ENCODE measurements around the gene CD3D.
A peak's percentile ranks its signal among the peaks of the same experiment; 100 is the strongest.

The CD3D gene

DNA sequence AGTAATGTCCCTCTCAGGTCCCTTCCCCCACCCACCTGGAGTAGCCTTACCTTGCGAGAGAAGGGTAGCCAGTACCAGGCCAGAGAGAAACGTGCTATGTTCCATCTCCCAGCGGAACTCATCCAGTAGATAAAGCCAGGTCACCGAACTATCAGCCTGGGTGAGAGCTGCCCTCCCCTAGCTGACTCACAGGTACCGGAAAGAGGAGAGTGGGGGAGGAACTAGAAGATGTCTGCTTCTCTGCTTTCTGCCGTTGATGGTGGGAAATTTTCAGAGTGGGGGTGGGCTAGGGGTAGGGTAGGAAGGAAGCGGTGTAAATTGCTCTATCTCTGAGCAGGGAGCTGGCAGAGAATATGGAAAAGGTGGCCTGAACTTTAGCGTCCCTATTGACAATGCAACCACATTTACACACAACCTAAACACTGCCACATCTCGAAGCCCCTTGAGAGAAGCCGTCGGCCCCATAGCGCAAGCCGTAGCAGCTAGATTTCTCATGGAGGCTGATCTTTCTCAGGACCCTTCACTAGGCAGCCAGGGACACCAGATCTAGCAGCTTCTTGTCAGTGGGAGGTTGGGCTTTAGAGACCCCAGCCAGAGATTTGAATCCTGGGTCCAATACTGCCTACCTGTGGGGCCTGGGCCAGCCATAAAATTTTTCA, at the start of gene CD3D:
Gene CD3D (minus strand): TSS at position 203 of the 659 bp plus-strand sequence. CDS start 98 bp downstream, at position 105.
- no peak for DNase-seq (ENCODE audit: low read depth, low spot score)

DNA sequence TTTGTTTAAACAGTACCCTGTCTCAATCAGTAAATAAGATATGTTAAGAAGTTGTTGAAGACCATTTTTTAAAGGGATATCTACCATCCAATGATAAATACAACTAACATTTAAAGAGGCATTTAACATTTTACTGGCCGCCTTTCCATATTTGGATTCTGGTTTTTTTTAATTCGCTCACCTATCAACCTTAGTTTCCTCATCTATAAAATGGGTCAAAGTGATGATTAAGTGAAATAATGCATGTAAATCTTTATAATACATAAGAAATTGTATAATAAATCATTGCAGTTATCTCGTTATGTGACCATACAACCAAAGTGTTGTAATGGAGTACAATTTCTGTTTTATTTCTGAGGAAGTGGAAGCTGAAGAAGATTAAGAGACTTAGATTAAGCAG, 41.2 kb upstream of the CD3D start:
- no peak for DNase-seq (ENCODE audit: low read depth, low spot score)

DNA sequence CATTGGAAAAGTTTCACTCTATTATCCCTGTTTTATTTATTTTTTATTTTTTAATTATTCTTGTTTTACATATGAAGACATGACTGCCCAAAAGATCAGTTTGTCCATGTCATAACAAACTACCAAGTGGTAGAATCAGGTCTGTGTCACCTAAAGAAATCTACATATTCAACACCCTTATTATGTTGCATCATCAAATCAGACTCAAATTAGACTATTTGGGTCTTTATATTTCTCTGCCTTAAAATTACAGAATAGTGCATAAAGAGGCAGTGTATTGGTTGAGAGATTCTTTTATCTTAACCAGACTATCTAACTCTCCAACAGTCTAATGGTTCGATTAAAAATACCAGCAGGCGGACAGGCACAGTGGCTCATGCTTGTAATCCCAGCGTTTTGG, 40.4 kb upstream of the CD3D start:
- no peak for DNase-seq (ENCODE audit: low read depth, low spot score)

DNA sequence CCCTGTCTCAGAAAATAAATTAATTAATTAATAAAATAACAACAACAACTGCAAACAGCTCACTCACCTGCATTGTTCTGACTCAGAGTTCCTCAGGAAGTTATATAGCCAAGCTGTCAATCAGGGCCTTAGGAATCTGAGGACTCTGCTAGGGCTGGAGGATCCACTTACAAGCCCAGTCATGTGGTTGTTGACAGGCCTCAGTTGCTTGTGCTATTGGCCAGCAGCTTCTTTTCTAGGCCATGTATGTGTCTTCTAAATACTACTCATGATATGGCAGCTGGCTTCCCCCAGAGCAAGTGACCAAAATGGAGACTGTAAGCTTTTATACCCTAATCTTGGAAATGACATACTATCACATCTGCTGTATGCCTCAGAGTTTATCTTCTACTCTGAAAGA, 38.1 kb upstream of the CD3D start:
- DNase-seq (ENCODE audit: low read depth, low spot score) = no peak

DNA sequence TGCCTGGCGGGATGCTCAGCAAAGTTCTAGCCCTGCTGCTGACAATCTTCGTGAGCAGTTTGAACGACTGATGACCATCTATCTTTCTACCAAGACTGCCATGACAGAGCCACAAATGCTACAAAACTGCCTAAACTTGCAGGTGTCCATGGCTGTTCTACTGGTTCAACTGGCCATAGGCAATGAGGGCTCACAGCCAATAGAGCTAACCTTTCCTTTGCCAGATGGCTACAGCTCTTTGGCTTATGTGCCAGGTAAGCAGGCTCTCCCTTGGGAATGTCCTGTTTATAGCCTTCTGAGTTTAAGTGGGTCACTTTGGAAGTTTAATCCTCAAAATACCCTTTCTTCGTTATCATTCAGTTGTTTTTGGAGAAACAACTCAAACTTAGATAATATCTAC, 37.0 kb upstream of the CD3D start:
- DNase-seq (ENCODE audit: low read depth, low spot score) = no peak

DNA sequence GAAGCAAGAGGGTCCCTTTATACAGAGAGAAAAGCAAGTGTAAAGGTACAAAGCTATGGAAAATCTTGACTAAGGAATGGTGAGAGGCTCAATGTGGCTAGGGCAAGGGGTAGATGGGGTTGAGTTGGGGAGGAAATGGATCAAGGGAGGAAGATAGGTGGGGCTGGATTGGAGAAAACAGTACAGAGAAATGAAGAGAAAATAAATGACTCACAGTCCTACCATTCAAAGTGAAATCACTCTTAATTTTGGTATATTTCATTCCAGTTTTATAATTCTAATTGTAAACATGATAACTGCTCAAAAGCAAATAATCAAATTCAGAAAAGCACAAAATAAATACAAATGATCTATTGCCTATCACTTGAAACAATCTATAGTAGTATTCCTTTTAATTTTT, 33.5 kb upstream of the CD3D start:
- no peak for DNase-seq (ENCODE audit: low read depth, low spot score)

DNA sequence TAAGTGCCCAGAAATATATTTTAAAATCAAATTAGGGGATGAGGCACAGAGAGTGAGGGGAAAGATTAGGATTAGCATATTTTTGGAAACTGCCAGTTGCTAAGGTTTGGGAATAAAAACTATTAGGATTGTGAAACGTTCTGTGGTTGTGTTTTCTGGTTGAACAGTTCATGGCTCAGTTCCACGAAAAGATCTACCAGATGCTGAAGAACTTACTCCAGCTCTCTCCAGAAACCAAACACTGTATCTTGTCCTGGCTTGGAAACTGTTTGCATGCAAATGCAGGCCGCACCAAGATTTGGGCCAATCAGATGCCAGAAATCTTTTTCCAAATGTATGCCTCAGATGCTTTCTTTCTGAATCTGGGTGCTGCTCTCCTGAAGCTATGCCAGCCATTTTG, 32.2 kb upstream of the CD3D start:
- no peak for DNase-seq (ENCODE audit: low read depth, low spot score)

DNA sequence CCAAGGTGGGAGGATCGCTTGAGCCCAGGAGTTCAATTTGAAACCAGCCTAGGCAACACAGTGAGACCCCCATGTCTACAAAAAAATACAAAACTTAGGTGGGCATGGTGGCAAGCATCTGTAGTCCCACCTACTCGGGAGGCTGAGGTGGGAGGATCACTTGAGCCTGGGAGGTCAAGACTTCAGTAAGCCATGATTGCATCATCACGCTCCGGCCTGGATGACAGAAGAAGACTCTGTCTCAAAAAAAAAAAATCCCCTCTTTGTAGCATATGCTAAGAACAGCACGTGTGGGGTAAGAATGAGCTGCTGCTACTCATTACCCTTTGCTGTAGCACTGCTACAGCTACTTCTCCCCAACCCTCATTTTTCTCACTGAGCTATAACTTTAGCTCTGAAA, 31.4 kb upstream of the CD3D start:
- DNase-seq (ENCODE audit: low read depth, low spot score) = no peak

DNA sequence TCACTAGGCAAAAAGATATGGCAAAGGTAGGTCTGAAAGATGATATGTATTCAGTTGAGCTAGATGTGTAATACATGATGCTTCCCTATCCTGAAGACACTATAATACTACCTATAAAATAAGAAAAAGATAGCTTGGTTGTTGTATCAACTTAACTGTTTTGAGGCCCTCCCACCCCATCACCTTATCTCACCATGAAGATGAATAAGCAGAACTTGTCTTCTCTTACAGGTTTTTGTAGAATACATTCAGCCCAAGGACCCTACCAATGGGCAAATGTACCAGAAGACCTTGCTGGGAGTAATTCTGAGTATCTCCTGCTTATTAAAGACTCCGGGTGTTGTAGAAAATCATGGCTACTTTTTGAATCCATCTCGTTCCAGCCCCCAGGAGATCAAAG, 30.8 kb upstream of the CD3D start:
- no peak for DNase-seq (ENCODE audit: low read depth, low spot score)

DNA sequence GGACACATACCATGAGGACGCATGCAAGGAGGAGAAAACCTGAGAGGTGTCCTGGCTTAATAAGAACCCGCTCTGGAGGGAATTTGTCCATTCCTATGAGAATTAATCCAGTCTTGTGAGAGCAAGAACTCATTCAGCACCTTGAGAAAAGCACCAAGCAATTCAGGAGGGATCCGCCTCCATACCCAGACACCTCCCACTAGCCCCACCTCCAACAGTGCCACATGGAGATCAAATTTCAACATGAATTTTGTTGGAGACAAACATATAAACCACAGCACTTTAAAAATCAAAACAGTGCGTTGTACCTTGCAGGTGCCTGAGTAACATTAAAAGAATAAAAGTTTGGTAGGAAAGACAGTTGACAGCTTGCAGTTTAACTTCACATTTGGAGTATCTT, 28.3 kb upstream of the CD3D start:
- DNase-seq (ENCODE audit: low read depth, low spot score) = no peak

DNA sequence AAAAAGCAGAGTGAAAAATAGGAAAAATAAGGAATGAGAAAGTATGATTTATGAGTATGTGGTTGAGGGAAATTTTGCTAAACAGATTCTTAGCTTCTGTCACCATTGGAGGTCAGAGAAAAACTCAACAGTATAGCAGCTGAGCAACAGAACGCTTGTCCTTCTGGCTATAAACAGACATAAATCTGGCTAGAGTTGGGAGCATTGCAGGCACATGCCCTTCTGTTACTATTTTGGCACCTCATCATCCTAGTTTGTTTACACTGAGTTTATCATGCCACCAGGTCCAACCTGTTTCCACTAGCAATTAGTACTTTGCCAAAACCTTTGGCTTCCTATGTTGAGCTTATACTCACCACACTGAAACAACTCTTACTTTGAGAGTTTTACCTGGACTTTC, 23.8 kb upstream of the CD3D start:
- no peak for DNase-seq (ENCODE audit: low read depth, low spot score)

DNA sequence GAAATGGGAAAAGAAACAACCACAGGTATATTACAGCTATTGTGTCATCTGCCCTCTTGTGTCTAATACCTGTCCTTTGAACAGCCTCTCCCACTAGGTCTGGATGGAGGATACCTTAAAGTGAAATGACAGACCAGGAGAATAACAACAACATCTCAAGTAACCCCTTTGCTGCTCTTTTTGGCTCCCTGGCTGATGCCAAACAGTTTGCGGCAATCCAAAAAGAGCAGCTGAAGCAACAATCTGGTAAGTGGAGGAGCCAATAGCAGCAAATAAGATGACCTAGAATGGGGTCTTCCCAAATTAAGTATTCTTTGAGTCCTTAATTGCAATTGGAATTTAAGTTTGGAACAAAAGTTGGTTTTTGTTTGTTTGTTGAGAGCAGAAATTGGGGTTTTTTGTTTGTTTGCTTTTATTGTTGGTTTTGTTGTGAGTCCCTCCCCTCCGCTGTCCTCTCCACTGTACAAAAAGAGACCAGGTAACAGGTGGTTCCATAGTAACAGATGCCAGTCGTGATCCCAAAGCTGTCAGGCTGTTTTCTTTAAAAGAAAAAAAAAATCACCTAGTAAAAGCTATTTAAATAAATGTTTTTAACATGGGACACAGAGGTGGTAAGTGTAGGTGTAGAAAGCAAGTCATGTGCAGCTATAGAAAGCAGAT, 22.6 kb upstream of the CD3D start:
- no peak for DNase-seq (ENCODE audit: low read depth, low spot score)

DNA sequence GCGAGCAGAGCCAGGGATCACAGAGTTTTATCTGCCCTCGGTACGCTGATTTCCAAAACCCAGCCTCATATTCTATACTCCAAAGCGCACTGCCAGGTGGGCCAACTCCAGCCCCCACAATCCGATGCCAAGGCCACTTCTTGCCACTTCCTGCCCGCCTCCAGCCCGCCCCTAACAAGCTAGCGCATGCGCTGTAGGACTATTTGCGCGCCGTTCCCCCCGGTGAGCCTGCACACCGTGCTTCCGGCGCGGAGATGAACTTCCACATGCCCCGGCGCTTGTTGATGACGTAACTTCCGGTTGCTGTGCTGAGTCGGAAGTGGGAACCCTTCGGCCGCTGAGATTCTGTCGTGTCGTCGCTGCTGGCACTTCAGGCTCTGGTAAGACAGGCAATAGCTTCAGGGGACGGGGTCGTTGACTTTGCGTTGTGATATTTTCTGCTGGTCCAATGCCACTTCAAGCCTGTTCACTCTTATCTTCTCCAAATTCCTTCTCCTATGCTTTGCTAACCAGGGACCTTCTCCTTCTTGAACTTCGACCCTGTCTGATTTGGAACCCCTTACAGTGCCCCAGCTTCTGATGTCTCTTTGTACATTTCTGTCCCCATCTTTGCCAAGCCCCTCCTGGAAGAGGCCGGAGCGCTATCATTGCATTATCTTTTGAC, 16.9 kb upstream of the CD3D start, which contains the start of gene UBE4A:
Gene UBE4A (plus strand): TSS at position 306 of the 664 bp plus-strand sequence. CDS start 5,481 bp downstream, outside the sequence.
- peak; percentile 81 for DNase-seq (ENCODE audit: low read depth, low spot score)

DNA sequence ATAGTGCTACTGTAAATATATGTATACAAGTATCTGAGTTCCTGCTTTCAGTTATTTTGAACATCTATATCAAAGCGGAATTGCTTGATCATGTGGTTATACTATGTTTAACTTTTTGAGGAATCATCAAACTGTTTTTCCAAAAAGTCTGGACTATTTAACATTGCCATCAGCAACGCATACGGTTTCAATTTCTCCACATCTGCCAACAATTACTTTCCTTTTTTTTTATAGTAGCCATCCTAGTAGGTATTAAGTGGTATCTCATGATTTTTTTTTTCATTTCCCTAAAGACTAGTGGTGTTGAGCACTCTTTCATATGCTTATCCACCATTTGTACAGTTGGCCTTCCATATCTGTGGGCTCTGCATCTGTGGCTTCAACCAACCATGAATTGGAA, 15.6 kb upstream of the CD3D start:
- DNase-seq (ENCODE audit: low read depth, low spot score) = no peak

DNA sequence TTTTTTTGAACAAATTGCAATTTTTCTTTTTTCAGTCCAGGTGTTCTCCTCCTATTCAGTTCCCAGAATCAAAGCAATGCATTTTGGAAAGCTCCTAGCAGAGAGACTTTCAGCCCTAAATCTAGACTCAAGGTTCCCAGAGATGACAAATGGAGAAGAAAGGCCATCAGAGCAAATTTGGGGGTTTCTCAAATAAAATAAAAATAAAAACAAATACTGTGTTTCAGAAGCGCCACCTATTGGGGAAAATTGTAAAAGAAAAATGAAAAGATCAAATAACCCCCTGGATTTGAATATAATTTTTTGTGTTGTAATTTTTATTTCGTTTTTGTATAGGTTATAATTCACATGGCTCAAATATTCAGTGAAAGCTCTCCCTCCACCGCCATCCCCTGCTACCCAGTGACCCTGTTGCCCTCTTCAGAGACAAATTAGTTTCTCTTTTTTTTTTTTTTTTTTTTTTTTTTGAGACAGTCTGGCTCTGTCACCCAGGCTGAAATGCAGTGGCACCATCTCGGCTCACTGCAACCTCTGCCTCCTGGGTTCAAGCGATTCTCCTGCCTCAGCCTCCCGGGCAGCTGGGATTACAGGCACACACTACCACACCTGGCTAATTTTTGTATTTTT, 10.7 kb upstream of the CD3D start:
- peak; percentile 13 for DNase-seq (ENCODE audit: low read depth, low spot score)

DNA sequence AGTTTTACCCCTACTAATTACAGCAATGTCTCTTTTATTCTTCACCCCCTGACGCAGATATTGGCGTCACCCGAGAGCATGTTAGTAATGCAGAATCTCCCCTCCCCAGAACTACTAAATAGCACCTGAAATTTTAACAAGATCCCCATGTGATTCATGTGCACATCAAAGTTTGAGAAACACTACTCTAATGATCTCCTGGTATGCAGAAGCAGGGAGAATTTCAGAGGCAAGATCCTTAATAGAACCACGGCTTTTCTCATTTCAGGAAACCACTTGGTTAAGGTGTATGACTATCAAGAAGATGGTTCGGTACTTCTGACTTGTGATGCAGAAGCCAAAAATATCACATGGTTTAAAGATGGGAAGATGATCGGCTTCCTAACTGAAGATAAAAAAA, 7.0 kb upstream of the CD3D start:
- DNase-seq (ENCODE audit: low read depth, low spot score) = no peak

DNA sequence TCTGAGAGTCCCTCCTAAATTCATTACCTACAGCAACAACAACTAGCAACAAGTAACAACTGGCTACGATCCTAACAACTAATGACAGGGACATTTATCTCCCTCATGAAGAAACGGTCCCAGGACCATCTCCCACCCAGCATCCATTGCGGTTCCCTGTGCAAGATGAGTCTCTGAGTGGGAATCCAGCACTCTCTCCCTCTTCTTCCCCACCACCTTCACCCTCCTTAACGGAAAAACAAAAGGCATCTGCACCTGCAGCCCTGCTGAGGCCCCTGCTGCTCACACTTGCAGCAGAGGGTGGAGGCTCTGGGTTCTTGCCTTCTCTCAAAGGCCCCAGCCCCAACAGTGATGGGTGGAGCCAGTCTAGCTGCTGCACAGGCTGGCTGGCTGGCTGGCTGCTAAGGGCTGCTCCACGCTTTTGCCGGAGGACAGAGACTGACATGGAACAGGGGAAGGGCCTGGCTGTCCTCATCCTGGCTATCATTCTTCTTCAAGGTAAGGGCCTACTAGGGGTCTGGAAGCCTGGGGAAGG, 1.5 kb upstream of the CD3D start, which contains the start of gene CD3G:
Gene CD3G (plus strand): TSS at position 364 of the 535 bp plus-strand sequence. CDS start 80 bp downstream, at position 444.
- no peak for DNase-seq (ENCODE audit: low read depth, low spot score)

DNA sequence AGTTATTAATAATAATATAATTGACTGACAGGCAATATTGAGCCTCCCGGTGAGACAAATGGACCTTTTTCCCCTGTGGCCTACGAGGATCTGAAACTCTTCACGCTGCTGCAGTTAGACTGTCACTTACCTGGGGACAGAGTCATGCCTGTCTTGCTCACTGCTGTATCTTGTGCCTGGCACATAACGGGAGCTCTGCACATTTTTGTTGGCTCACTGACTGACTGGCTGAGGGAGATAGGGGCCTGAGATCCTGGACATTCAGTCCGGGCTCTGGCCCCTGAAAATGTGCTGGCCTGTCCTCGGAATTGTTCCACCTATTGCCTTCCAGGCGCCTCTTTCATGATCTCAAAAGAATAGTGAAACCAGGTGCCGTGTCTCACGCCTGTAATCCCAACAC, 743 bp upstream of the CD3D start:
- no peak for DNase-seq (ENCODE audit: low read depth, low spot score)

DNA sequence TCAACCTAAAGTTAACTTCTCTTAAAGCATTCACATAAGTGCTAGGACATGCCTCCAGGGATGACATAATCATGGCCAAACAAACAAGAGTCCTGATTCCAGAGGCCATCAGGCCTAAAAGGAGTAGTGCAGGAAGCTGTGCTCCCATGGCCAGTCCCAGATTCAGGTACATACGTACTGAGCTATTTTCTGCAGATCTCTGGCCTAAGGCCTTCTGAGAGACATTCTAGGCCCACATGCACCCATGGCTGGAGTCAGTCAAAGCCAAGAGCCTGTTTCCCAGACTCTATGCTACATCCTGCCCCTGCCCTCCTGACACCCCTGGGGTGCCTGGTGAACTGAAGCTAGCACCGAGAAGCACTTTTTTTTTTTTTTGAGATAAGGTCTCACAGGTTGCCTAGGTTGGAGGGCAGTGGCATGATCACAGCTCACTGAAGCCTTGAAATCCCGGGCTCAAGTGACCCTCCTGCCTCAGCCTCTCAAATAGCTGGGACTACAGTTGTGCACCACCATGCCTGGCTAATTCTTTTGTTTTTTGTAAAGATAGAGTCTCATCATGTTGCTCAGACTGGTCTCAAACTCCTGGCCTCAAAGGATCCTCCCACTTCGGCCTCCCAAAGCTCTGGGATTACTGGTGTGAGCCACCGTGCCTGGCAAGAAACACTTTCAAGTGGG, 553 bp downstream of the CD3D start:
- DNase-seq (ENCODE audit: low read depth, low spot score) = no peak

DNA sequence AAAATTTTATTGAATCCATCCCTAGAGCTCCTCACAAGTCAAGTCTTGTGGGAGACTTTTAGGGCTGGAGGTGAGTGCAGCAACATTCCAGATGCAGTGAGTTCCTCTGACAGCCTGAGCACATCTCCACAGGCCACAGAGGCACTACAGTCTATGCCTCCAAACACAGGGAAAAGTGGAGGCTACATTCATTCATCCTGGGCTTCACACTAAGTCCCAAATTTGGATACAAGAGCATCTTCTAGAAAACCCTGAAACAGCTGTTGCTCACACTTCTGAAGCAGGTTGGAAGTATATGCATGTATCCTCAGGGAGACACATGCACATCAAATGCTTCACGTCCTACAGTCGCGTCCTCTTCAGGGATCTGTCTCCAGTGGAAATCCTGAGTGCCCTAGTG, 1.2 kb downstream of the CD3D start:
- no peak for DNase-seq (ENCODE audit: low read depth, low spot score)

DNA sequence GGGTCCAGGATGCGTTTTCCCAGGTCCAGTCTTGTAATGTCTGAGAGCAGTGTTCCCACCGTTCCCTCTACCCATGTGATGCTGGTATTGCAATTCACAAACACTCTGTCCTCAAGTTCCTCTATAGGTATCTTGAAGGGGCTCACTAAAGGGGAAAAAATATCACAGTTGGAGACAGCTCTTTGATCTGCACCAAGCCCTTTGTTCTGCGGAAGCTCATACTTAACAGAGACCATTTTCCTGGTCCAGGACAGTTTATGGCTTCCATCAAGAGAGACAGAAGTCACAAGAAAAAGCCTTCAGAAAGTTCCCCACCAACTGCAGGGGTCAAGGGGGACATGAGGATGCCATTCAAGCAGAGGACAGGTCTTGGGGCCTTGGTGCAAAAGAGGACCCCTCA, 2.1 kb downstream of the CD3D start:
- DNase-seq (ENCODE audit: low read depth, low spot score) = no peak

Data from smooth muscle cell of the brain vasculature (primary cell).